GM12878 (cell line): ENCODE results near the gene SLC9A7. TPM values are rescaled to one million over a fixed set of nuclear protein-coding genes. Genes with fewer than 3 reads are reported as not detected.

Source experiments
- ATAC-seq: fragments of 200-7000 bp; cut with Tn5 transposase; 3 replicates; pipeline ENCODE4 v1.9.1; 2020; ENCODE audit warnings: mild to moderate bottlenecking, moderate library complexity
- BruUV-seq: library from RNA; stranded (reverse); fragments of 400-500 nt; replicated peaks from 2 replicates; lab custom pipeline; 2021; lab: Mats Ljungman, UMichigan
- CTCF ChIA-PET: fragments of 300-600 bp; sonication (Branson Sonifier 250); formaldehyde crosslinking; extraction: SDS; loops from one replicate; lab custom pipeline; 2021; ENCODE audit warnings: inconsistent platforms; lab: Yijun Ruan, JAX
- POLR2A ChIA-PET: fragments of 350-600 bp; formaldehyde crosslinking; extraction: SDS; loops from one replicate; lab custom pipeline; 2021; ENCODE audit warnings: inconsistent platforms; lab: Charles Lee
- RAD21 ChIA-PET: fragments of 300-600 bp; sonication (Branson Sonifier 250); formaldehyde crosslinking; loops from one replicate; lab custom pipeline; 2023; ENCODE audit warnings: antibody characterized with exemption; ENCODE audit not compliant: unreplicated experiment; lab: Charles Lee
- SMC1A ChIA-PET: fragments of 300-600 bp; sonication (Branson Sonifier 250); formaldehyde crosslinking; loops from one replicate; lab custom pipeline; 2023; ENCODE audit not compliant: unreplicated experiment, uncharacterized antibody; lab: Charles Lee
- DNase-seq: peaks from one replicate; pipeline ENCODE4 v3.0.0-alpha.2; 2011; ENCODE audit warnings: low read depth, low spot score
- FAIRE-seq: peaks from 3 replicates; lab custom pipeline; 2011; peaks lifted over from hg19 to GRCh38; lab: Jason Lieb, UNC
- H2AFZ ChIP-seq: 2 replicates; pipeline ENCODE4 v1.6.0; 2011; ENCODE audit warnings: low read depth, low read length, control low read depth; ENCODE audit not compliant: control insufficient read depth
- H3K27ac ChIP-seq: 2 replicates; pipeline ENCODE4 v1.5.1; 2011; ENCODE audit warnings: control low read depth; ENCODE audit not compliant: control insufficient read depth, insufficient read depth
- H3K27me3 ChIP-seq, 2 experiments: replicated peaks in 1 of 2; 2 replicates each; pipeline versions ENCODE4 v1.6.0 to v1.6.1; 2011; ENCODE audit warnings: low read length in 1 of 2; ENCODE audit not compliant: control insufficient read depth in 2 of 2, insufficient read depth in 2 of 2
- H3K36me3 ChIP-seq, 2 experiments: 2 replicates each; pipeline ENCODE4 v1.5.1; 2011; ENCODE audit warnings: low read length in 1 of 2; ENCODE audit not compliant: control insufficient read depth in 2 of 2, insufficient read depth in 2 of 2
- H3K4me1 ChIP-seq: 2 replicates; pipeline ENCODE4 v1.6.1; 2011; ENCODE audit warnings: mild to moderate bottlenecking, low read length, moderate library complexity, mixed read lengths; ENCODE audit not compliant: control insufficient read depth, insufficient read depth
- H3K4me2 ChIP-seq: 2 replicates; pipeline ENCODE4 v1.6.0; 2011; ENCODE audit warnings: control low read depth; ENCODE audit not compliant: control insufficient read depth, insufficient read depth
- H3K4me3 ChIP-seq: fragments of 200-600 bp; sonication (generic); 2 replicates; pipeline ENCODE4 v1.5.1; 2016
- H3K79me2 ChIP-seq: 2 replicates; pipeline ENCODE4 v1.6.0; 2011; ENCODE audit warnings: low read length; ENCODE audit not compliant: control insufficient read depth, insufficient read depth
- H3K9ac ChIP-seq: 2 replicates; pipeline ENCODE4 v1.8.0; 2011; ENCODE audit warnings: low read length, control low read depth, mixed read lengths; ENCODE audit not compliant: control insufficient read depth, insufficient read depth
- H3K9me3 ChIP-seq: replicated peaks from 3 replicates; pipeline ENCODE4 v1.5.1; 2011; ENCODE audit warnings: mild to moderate bottlenecking, low read length; ENCODE audit not compliant: control insufficient read depth, insufficient read depth
- H4K20me1 ChIP-seq: 2 replicates; pipeline ENCODE4 v1.6.0; 2011; ENCODE audit not compliant: control insufficient read depth, insufficient read depth
- BCL11A ChIP-seq: IDR thresholded peaks from 2 replicates; pipeline ENCODE4 v1.6.1; 2011; ENCODE audit warnings: low read depth, low read length
- ETV6 ChIP-seq, 2 experiments: fragments of 450-650 bp in 1 of 2; IDR thresholded peaks in 1 of 2; conservative IDR thresholded peaks in 1 of 2; 2 replicates each; pipeline ENCODE4 v1.6.1; 2014; ENCODE audit warnings: antibody characterized with exemption in 1 of 2, borderline replicate concordance in 1 of 2, low read depth in 1 of 2, mild to moderate bottlenecking in 1 of 2, moderate library complexity in 1 of 2
- HCFC1 ChIP-seq: fragments of 150-350 bp; IDR thresholded peaks from 2 replicates; pipeline ENCODE4 v1.6.1; 2014; ENCODE audit warnings: low read length
- IRF3 ChIP-seq: fragments of 450-650 bp; IDR thresholded peaks from 2 replicates; pipeline ENCODE4 v1.6.1; 2014; ENCODE audit warnings: mild to moderate bottlenecking
- LARP7 ChIP-seq: fragments of 450-650 bp; IDR thresholded peaks from 2 replicates; pipeline ENCODE4 v1.6.1; 2017; ENCODE audit warnings: mild to moderate bottlenecking
- MAX ChIP-seq: IDR thresholded peaks from 2 replicates; pipeline ENCODE4 v1.6.1; 2012; ENCODE audit warnings: low read depth, low read length, improper control_type of control experiment
- MLLT1 ChIP-seq: fragments of 450-650 bp; IDR thresholded peaks from 2 replicates; pipeline ENCODE4 v1.6.1; 2016; ENCODE audit warnings: mild to moderate bottlenecking
- MTA2 ChIP-seq: fragments of 450-650 bp; IDR thresholded peaks from 2 replicates; pipeline ENCODE4 v1.6.1; 2016; ENCODE audit warnings: low read depth, mild to moderate bottlenecking, moderate library complexity
- NFIC ChIP-seq: IDR thresholded peaks from 2 replicates; pipeline ENCODE4 v1.6.1; 2012; ENCODE audit warnings: low read depth, mild to moderate bottlenecking, inconsistent platforms, low read length, moderate library complexity
- PAX8 ChIP-seq: fragments of 450-650 bp; IDR thresholded peaks from 2 replicates; pipeline ENCODE4 v1.6.1; 2017; ENCODE audit warnings: mild to moderate bottlenecking, moderate library complexity
- PKNOX1 ChIP-seq: fragments of 450-650 bp; IDR thresholded peaks from 2 replicates; pipeline ENCODE4 v1.6.1; 2016; ENCODE audit warnings: mild to moderate bottlenecking
- RELA ChIP-seq: fragments of 450-650 bp; IDR thresholded peaks from 2 replicates; pipeline ENCODE4 v1.8.0; 2014; ENCODE audit warnings: borderline replicate concordance; ENCODE audit not compliant: partially characterized antibody
- SMAD5 ChIP-seq: IDR thresholded peaks from 2 replicates; pipeline ENCODE4 v1.6.1; 2016; ENCODE audit warnings: antibody characterized with exemption, low read depth
- SMC3 ChIP-seq: IDR thresholded peaks from 2 replicates; pipeline ENCODE4 v1.6.1; 2011; ENCODE audit warnings: low read length, improper control_type of control experiment, borderline replicate concordance
- SP1 ChIP-seq: IDR thresholded peaks from one replicate; pipeline ENCODE4 v1.6.1; 2011; ENCODE audit warnings: low read depth, low read length
- SUZ12 ChIP-seq: fragments of 200-600 bp; sonication (generic); IDR thresholded peaks from one replicate; pipeline ENCODE4 v1.6.1; 2018; ENCODE audit warnings: antibody characterized with exemption, mild to moderate bottlenecking; ENCODE audit not compliant: unreplicated experiment
- USF2 ChIP-seq: IDR thresholded peaks from 2 replicates; pipeline ENCODE4 v1.6.1; 2011; ENCODE audit warnings: low read depth, low read length, improper control_type of control experiment, borderline replicate concordance
- ZSCAN29 ChIP-seq: fragments of 450-650 bp; IDR thresholded peaks from 2 replicates; pipeline ENCODE4 v1.6.1; 2017; ENCODE audit warnings: mild to moderate bottlenecking, moderate library complexity
- WGBS: methylation state at CpG from one replicate; pipeline ENCODE4 v1.1.6; 2016; ENCODE audit warnings: low lambda C conversion rate; ENCODE audit not compliant: insufficient replicate concordance, insufficient coverage; ENCODE audit errors: missing lambda C conversion rate; 5-methylcytosine and 5-hydroxymethylcytosine counted together
- in situ Hi-C: fragments of 300-500 bp; cut with MboI; formaldehyde crosslinking; loops from 9 replicates; pipeline ENCODE4 v1.14.3; 2018; ENCODE audit warnings: mixed read lengths
- intact Hi-C: fragments of 100-400 bp; cut with micrococcal nuclease; formaldehyde crosslinking; loops from one replicate; pipeline ENCODE4 v1.14.2; 2022; ENCODE audit not compliant: unreplicated experiment
- polyA plus RNA-seq, 11 experiments: library from polyadenylated mRNA; depleted of rRNA in 4 of 11; unstranded in 6 of 11; stranded (reverse) in 5 of 11; fragments of >200 nt; fragmentation: Nextera tagmentation in 4 of 11; fragmentation: Illumina TruSeq in 1 of 11; extraction: Ambion mirVana in 4 of 11; extraction: Trizol in 1 of 11; gene quantifications; 1 replicate in 1 of 11; 2 replicates in 10 of 11; pipeline versions ENCODE4 v1.2.1 to v1.2.3, GENCODE V29; 2011 to 2016; ENCODE audit warnings: inconsistent platforms in 2 of 11, missing spikeins in 2 of 11, low read depth in 1 of 11
- total RNA-seq, 4 experiments: library from RNA; depleted of rRNA in 3 of 4; stranded (reverse); fragments of >200 nt in 3 of 4; fragmentation: Illumina TruSeq in 1 of 4; extraction: Trizol in 1 of 4; gene quantifications; 2 replicates each; pipeline versions ENCODE4 v1.2.1 to v1.2.3, GENCODE V29; 2013 to 2021

The SLC9A7 gene
- total and polyA plus RNA-seq, 10 of the 15 experiments (the other 5 are each of a cell fraction or from before 2014, with no cell fraction given), result 5.0 to 62.8 (median 30.5) TPM

GRCh38 chrX:46628460-46629371 is 130.2 kb downstream of the SLC9A7 start:
- WGBS, result 2% methylated on average over 6 of the region's 6 CpGs
- Histone ChIP-seq H4K20me1 (no peaks in the 10 kb centered on the region), H3K27me3 (no peaks in the 10 kb centered on the region), H3K4me1 (peaks cover 33% of the 10 kb centered on the region), H3K79me2 (no peaks in the 10 kb centered on the region), H3K9ac (peak overlapping the region; percentile 56), H3K4me2 (peak overlapping the region; percentile 66), H3K27ac (peak overlapping the region; percentile 85), H3K4me3 (no peak overlapping the region), H3K9me3 (no peaks in the 10 kb centered on the region), H3K36me3 (no peaks in the 10 kb centered on the region; a peak in 1 of 4 replicates), H2AFZ (no peak overlapping the region)
- ChIA-PET RAD21 (interaction anchor here (0.7 to 3.0 kb wide), 17 partner anchors 9 to 91 kb away, joined by 3 to 21 read pairs (median 4); no protein-coding TSS in a partner anchor), POLR2A (interaction anchor here (0.5 to 2.5 kb wide), 11 partner anchors 9 to 877 kb away, joined by 3 to 8 read pairs (median 4); no protein-coding TSS in a partner anchor), CTCF (interaction anchor here (0.6 to 2.8 kb wide), 10 partner anchors 9 to 400 kb away, joined by 3 to 14 read pairs (median 3); no protein-coding TSS in a partner anchor), SMC1A (interaction anchor here (0.8 to 2.6 kb wide), 18 partner anchors 7 to 220 kb away, joined by 3 to 33 read pairs (median 4); no protein-coding TSS in a partner anchor)
- DNase-seq, result peak; percentile 91
- BruUV-seq, result no TSS peak
- FAIRE-seq, result peak; percentile 87
- in situ Hi-C loops (no loop called here), intact Hi-C loops (loop anchor here (1.0 to 2.0 kb wide), 3 partner anchors 8 to 82 kb away; no protein-coding TSS in a partner anchor)
- peak; percentile 94 for ATAC-seq
- no peak for TF ChIP-seq ZSCAN29
- no peak; the same call in 1 of the 2 replicates for TF ChIP-seq SMC3
- no peak for TF ChIP-seq IRF3
- TF ChIP-seq LARP7, result no peak
- TF ChIP-seq HCFC1, result no peak
- peak; percentile 35; the same call in 1 of the 2 replicates for TF ChIP-seq MAX
- TF ChIP-seq NFIC, result peak; percentile 89
- peak; percentile 68 for TF ChIP-seq MTA2
- peak in 1 of 2 experiments; percentile 93; a peak in 2 of 4 replicates for TF ChIP-seq ETV6 (conservative IDR thresholded peaks at IDR 0.05 in 1 of 2, IDR thresholded peaks at IDR 0.05 in 1 of 2; ENCODE audit: borderline replicate concordance in 1 of 2, low read depth in 1 of 2)
- TF ChIP-seq MLLT1, result no peak; the same call in 1 of the 2 replicates
- TF ChIP-seq PKNOX1, result peak; percentile 19; the same call in 1 of the 2 replicates
- TF ChIP-seq USF2, result peak; percentile 5; the same call in 1 of the 2 replicates
- TF ChIP-seq PAX8, result no peak
- TF ChIP-seq SP1, result no peak
- TF ChIP-seq SMAD5, result no peak; the same call in 1 of the 2 replicates
- TF ChIP-seq BCL11A, result peak; percentile 70; the same call in 1 of the 2 replicates
- TF ChIP-seq SUZ12, result no peak
- TF ChIP-seq RELA, result peak; percentile 64
